SW480 (cell line): ENCODE data around the gene PAPOLG.
"Not testable (repeated sequence)": the region's sequence is repeated elsewhere in the genome, so short reads cannot be mapped to it uniquely, and the experiment has no call there.

Experiments
- DNase-seq: peaks from one replicate; pipeline ENCODE4 v3.0.0-alpha.2; 2016; ENCODE audit warnings: low spot score

PAPOLG gene

DNA sequence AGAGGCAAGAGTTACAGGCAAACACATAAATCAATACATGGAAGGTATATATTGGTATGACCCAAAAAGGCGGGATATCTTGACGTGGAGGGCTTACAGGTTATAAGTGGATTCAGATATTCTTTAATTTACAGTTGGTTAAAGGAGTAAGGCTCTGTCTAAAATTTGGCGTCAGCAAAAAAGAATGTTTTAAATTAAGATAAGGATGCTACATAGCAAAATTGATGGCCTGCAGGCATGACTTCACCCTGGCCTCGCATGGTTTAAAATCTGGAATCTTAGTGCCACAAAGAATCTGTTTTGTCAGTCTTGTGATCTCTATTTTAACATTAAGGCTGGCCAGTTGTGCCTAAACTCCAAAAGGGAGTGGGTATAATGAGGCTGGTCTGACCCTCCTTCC is 66.9 kb downstream of the PAPOLG start:
- no peak for DNase-seq

DNA sequence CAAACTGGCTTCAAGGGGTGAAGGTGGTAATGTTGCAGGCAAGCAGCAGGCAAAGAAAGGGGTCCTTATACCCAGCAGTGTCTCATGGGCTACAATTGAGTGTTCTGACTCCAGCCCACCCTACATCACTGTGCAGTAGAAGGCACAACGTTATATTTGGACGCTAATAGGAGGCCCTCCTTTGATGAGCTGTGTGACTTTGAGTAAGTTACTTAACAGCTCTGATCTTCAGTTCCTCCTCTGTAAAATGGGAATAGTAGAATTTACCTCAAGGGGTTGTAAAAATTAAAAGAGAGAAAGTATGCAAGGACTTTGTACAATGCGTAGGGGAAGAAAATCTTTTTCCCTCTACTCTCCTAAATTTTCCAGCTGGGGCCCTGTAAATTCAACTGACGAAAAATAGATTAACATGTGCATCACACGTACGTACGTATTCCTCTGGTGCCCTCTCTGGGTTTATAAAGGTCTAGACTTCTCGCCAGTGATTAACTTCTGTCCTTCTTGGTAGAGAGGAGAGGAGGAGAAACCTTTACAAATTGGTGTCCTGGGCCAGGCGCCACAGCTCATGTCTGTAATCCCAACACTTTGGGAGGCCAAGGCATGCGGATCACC is 67.7 kb downstream of the PAPOLG start:
- no peak for DNase-seq

DNA sequence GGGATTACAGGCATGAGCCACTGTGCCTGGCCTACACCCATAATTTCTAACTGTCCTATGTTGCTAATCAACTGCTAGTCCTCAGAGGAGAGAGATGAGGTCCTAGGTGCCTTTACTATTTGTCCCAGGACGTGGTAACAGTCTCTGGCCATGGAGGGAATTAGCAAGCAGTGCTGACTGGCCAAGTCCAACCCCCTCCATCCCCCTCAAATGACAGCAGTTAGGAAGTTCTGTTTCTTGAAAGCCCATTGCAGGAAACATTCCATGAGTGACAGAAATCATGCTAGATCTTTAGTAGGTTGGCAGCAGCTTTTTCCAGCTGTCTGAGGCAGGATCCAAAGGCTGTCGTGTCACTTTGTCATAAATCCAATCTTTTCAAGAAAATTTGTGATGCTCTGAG is 69.6 kb downstream of the PAPOLG start:
- no peak for DNase-seq

DNA sequence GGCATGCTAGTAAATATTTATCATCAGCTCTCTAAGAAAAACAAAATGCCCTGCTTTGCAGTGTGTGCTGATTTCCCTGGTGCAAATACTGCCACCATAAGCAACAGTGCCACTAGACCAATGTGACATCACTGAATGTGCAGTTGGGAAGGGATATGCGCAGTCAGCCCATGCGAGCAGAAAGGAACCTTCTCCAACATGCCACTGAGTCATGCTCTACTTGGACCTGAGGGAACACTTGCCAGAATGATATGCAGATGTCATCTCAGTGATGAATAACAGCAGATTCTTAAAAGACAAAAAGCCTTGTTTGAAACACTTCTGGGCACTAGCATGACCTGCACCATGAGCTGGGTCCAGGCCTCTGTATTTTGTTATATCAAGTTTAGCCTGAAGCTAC is 70.0 kb downstream of the PAPOLG start:
- no peak for DNase-seq

DNA sequence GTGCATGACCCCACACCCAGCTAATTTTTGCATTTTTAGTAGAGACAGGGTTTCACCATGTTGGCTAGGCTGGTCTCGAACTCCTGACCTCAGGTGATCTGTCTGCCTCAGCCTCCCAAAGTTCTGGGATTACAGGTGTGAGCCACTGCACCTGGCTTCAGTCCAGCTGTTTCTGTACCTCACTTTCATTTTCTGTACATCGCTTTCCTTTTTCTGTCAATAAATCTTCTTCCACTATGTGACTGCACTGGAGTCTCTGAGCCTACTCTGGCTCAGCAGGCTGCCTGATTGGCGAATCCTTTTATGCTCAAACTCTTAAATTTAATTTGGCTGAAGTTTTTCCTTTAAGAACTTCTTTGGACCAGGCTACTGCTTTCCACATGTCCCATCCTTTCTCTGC is 70.8 kb downstream of the PAPOLG start:
- DNase-seq = not testable (repeated sequence)

DNA sequence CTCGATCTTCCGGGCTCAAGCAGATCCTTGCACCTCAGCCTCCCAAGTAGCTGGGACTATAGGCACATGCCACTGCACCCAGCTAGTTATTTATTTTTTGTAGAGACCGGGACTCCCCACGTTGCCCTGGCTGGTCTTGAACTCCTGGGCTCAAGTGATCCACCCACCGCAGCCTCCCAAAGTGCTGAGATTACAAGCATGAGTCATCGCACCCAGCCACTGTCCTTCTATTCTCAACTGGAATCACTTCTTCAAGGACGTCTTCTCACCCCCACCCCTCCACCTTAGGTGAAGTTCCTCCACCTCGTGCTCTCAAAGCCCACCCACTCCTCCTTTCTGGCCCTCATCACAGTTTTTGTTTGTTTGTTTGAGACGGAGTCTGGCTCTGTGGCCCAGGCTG is 71.3 kb downstream of the PAPOLG start:
- no peak for DNase-seq

DNA sequence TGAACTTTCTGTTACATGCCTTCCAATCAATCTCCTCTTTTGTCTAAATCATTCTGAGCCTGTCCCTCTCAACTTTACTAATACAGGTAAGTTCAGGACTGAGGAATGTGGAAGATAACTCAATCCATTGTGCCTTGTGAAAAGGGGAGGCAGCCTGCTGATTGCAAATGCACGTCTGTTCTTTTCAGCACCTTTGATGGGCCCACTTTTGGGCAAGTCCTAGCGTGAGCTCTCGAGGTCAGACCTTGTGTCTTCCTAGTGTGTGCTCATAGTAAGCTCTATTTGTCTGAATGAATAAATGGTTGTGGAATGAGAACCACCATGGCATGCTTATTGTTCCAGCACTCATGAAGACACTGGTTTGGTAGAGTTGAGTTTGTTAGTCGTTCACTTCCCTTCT is 74.9 kb downstream of the PAPOLG start:
- no peak for DNase-seq

DNA sequence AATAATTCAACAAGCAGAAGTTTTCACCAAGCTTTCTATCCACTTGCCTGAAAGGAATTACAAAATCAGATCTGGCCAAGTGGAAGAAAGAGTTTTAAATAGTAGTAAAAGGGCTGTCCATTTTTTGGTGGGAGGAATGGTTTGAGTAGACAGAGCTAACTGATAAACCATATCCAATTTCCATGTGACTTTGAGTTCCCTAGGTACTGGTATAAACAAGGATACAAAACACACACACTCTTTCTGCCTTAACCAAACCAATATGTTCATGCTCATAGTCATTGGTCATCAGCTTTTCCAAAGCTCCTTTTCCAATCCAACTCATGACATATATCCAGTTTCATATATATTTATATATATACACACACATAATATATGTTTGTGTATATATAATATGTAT is 75.9 kb downstream of the PAPOLG start:
- no peak for DNase-seq

DNA sequence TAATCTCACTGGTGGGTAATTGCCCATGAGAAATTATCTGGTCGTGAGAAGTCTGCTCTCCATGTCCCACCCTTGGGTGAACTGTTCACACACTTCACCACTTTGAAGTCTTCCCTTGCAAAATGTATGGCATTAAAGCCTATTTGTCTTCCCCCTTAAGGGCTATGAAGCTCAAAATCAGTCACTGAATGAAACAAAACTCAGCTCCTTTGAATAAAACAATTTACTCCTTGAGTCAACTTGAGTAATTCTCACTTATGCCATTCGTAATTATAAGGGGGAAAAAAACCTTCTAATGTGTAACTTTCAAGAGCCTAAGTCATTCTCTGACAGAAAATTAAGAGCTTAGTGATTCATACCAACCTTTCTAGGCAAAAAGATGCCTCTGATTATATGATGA is 76.6 kb downstream of the PAPOLG start:
- no peak for DNase-seq

DNA sequence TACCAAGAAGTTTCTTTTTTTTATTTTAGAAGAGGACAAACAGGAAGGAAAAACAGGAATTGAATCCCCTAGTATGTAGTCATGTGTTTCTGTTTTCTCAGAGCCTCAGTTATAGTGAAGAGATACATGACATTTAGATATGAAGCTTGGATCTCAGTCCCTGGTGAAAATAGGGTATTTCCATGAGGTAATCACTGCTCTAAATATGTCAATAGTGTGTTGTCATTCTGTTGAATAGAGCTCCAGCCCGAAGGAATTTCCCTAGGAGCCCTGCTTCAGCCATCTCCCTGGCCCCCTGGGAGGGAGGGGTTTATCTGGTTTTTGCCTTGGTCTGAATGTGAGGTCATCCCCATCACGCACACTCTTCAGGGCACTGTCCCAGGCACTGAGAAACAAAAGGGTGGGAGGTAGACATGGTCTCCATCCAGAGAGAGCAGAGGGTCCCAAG is 78.2 kb downstream of the PAPOLG start:
- no peak for DNase-seq

DNA sequence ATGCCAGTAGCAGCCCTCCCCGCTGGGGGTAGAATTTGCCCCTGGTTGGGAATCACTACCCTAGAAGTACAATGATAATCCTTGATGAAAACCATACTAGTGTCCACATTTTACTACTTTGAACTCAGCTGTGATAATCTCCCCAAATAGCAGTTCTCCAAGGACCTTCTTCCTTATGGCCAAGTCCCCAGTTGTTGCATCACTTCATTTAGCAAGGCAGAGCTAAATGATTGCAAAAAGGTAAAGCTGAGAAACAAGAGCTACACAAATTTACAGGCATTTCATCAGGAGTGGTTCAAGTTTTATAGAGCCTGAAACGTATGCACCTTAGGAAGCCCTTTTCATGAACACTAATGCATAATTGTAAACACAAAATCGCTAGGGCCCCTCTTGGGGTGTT is 80.4 kb downstream of the PAPOLG start:
- no peak for DNase-seq

DNA sequence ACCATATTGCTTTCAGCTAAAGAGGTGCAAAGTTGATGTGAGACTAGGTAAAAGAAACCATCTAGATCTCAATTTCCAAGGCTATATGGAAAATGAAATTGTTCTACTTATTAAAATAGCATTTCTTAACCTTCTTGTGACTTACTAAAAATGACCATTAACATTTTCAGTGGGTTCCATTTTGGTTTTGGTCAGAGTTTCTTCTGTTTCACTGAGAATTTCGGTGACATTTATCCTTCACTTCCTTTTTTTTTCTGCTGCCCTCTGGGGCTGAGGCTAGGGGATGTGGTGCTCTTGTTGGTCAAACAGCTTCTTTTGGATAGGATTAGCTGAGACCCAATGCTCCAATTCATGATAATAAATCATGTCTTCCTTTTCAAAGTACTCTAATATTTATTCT is 81.1 kb downstream of the PAPOLG start:
- no peak for DNase-seq

DNA sequence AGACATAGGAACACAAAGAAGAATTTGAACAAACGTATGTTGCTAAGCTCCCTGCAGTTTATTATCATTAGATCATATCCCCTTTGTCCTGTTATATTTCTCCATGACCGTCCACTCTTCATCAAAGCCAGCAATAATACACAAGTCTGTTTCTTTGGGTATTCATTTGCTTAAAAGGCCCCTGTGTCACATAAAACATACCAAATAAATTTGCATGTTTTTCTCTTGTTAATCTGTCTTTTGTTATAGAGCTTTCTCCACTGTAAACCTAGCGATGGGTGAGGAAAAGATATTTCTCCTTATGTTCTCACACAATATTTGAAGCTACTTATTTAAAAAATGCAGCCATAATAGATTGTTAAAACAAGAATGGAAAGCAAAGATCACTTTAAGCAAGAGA is 82.4 kb downstream of the PAPOLG start:
- DNase-seq = no peak

DNA sequence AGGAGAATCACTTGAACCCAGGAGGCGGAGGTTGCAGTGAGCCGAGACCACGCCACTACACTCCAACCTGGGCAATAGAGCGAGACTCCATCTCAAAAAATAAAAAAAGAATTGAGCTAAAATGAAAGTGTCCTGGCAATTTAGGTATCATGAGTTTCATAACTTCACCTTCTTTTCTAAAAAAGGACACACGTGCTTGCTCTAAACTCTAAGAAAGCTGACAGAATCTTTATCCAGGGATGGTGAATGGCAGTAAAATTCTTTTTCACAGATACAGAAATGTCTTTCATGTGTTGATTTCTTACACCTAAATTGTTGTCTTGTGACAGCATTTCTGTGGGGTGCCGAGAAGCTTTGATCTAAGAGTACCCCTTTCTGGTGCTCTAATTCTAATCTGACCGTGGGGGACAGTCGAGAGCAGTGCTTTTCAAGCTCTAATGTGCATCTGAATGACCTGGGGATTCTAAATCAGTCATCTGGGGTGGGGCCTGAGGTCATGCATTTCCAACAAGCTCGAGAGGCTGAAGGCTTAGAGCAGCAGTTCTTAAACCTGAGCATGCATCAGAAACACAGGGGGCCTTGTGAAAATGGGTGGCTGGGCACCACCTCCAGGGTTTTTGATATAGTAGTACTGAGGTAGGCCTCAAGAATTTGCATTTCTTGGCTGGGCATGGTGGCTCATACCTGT is 83.2 kb downstream of the PAPOLG start:
- DNase-seq = no peak

DNA sequence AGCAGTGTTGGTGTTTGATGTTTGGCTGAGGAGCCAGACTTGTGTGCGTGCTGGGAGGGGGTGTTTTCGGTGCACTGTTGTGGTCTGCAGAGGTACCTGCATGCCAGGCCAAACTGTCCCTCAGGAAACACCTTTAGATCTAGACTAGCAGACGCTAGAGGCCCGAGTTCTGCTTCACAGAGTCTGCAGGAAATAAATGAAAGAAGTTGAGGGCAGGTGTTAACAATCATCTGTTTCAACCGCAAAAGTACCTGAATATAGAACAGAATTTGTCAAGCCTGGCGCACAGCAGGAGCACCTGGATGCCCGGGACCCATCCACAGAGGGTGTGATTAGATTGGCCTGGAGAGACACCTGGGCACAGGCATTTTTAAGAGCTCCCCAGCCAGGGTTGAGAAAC is 84.8 kb downstream of the PAPOLG start:
- DNase-seq = no peak

DNA sequence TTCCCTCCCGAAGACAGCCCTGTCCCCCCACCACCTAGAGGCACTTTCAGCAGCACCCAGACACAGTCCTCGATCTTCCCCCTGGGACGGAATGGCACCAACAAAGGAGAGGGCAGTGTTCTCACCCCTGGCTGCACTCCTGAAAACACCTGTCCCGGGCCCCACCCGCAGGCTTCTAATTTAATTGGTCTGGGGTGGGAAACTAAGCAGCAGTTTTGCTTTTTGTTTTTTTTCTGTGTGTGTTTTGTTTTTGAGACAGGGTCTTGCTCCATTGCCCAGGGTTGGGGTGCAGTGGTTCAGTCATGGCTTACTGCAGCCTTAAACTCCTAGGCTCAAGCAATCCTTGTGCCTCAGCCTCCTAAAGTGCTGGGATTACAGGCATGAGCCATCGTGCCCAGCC is 86.9 kb downstream of the PAPOLG start:
- DNase-seq = no peak

DNA sequence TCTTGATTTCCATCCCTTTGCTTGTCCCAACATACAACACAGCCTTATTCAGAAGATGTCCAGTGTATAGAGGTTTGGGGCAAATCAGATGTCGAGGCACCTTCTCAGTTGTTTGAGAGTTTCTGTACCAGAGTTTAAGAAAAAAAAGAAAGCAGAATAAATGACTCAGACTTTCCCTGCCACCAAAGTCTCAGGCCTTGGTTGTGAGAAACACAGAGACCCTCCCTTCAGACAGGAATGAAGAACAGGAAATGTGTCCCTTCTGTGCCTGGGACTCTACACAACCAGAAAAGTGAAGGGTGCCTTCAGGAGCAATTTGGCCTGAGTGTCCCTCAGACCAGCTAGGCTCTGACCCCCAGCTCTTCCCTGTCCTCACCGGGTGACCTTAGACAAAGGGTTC is 88.0 kb downstream of the PAPOLG start:
- no peak for DNase-seq

DNA sequence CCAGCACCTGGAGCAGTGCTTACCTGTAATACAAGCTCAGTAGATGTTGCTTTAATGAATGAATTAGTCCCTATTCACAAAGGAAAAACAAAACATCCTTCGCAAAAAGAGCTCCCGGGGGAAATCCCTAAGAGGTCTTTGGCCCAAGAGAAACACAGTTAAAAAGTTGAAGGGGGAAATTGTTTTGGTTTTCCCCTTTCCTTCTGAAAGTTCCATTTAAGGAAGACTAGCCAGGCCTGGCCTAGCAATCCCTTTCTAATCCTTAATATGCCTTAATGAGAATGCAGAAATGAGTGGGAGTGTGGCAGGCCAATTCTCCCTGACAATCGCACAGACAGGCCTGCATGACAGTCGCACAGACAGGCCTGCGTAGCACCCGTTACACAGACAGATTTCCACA is 91.8 kb downstream of the PAPOLG start:
- no peak for DNase-seq
